IPS-18c (cell line): ENCODE results near the gene BCAP31.
A peak's percentile ranks its signal among the peaks of the same experiment; 100 is the strongest.
"Not testable (repeated sequence)": the region's sequence is repeated elsewhere in the genome, so short reads cannot be mapped to it uniquely, and the experiment has no call there.

Source experiments
- H3K4me3 ChIP-seq: 2 replicates; pipeline ENCODE4 v1.7.0; 2013; ENCODE audit warnings: low read depth, mild to moderate bottlenecking, low read length, moderate library complexity; ENCODE audit not compliant: insufficient read depth
- H3K9me3 ChIP-seq: one replicate; pipeline ENCODE4 v1.6.1; 2013; ENCODE audit warnings: mild to moderate bottlenecking, low read length, moderate library complexity; ENCODE audit not compliant: control insufficient read depth, insufficient read depth

Gene BCAP31

GRCh38 chrX:153764786-153765137, 40.6 kb upstream of the BCAP31 start:
- Histone ChIP-seq H3K9me3 (peaks cover 24% of the 10 kb centered on the region), H3K4me3 (no peak overlapping the region)

GRCh38 chrX:153763989-153764755, 40.0 kb upstream of the BCAP31 start, which contains the start of gene PLXNB3:
Gene PLXNB3 (plus strand): TSS chrX:153764249. CDS start chrX:153765536, 1,287 bp downstream.
- H3K4me3 ChIP-seq, result no peak within 1 kb of the TSS; the same call in 1 of the 2 replicates
- peaks cover 22% of the 10 kb centered on the region for H3K9me3 ChIP-seq

- H3K4me3 ChIP-seq, result no peak overlapping the region
- peaks cover 18% of the 10 kb centered on the region for H3K9me3 ChIP-seq
Observed at GRCh38 chrX:153763298-153763932, 39.2 kb upstream of the BCAP31 start.

GRCh38 chrX:153762626-153763173, 38.5 kb upstream of the BCAP31 start:
- no peak overlapping the region for H3K4me3 ChIP-seq
- peaks cover 15% of the 10 kb centered on the region for H3K9me3 ChIP-seq

GRCh38 chrX:153761863-153762262, 37.7 kb upstream of the BCAP31 start:
- Histone ChIP-seq H3K9me3 (peaks cover 15% of the 10 kb centered on the region), H3K4me3 (no peak overlapping the region)

- peaks cover 7% of the 10 kb centered on the region for H3K9me3 ChIP-seq
- no peak overlapping the region for H3K4me3 ChIP-seq
Observed at GRCh38 chrX:153755136-153755535, 30.9 kb upstream of the BCAP31 start.

- H3K4me3 ChIP-seq, result no peak overlapping the region
- H3K9me3 ChIP-seq, result peaks cover 7% of the 10 kb centered on the region
Observed at GRCh38 chrX:153750127-153750774, 26.1 kb upstream of the BCAP31 start.

GRCh38 chrX:153749017-153749416, 24.8 kb upstream of the BCAP31 start:
- H3K4me3 ChIP-seq, H3K9me3 ChIP-seq: not testable (repeated sequence)

- H3K9me3 ChIP-seq, H3K4me3 ChIP-seq: not testable (repeated sequence)
Observed at GRCh38 chrX:153746991-153747390, 22.8 kb upstream of the BCAP31 start.

- Histone ChIP-seq H3K4me3 (no peak overlapping the region), H3K9me3 (peaks cover 3% of the 10 kb centered on the region)
Observed at GRCh38 chrX:153746359-153746758, 22.2 kb upstream of the BCAP31 start.

- not testable (repeated sequence) for H3K4me3 ChIP-seq, H3K9me3 ChIP-seq
Observed at GRCh38 chrX:153745067-153745433, 20.9 kb upstream of the BCAP31 start.

GRCh38 chrX:153744210-153745066, 20.3 kb upstream of the BCAP31 start:
- peak overlapping the region; percentile 40 for H3K4me3 ChIP-seq
- H3K9me3 ChIP-seq, result no peaks in the 10 kb centered on the region

GRCh38 chrX:153743468-153744209, 19.5 kb upstream of the BCAP31 start:
- H3K4me3 ChIP-seq, result peak overlapping the region; percentile 40
- H3K9me3 ChIP-seq, result not testable (repeated sequence)

GRCh38 chrX:153742796-153743467, 18.7 kb upstream of the BCAP31 start:
- not testable (repeated sequence) for H3K9me3 ChIP-seq, H3K4me3 ChIP-seq

- H3K9me3 ChIP-seq, H3K4me3 ChIP-seq: not testable (repeated sequence)
Observed at GRCh38 chrX:153742111-153742510, 17.9 kb upstream of the BCAP31 start.

- Histone ChIP-seq H3K4me3 (no peak overlapping the region), H3K9me3 (peaks cover 8% of the 10 kb centered on the region)
Observed at GRCh38 chrX:153741446-153741845, 17.3 kb upstream of the BCAP31 start.
